ENCODE data around the gene OLFM1.

- no peak for TF ChIP-seq CTCF (IDR thresholded peaks at IDR 0.05 in 4 of 5, conservative IDR thresholded peaks at IDR 0.05 in 1 of 5)
- TF ChIP-seq POLR2A (IDR thresholded peaks at IDR 0.05), result no peak
Observed at GRCh38 chr9:135050072-135050990, 37.1 kb upstream of the OLFM1 start.

Data from gastrocnemius medialis (tissue), 4 donors.